Neural progenitor cell (in vitro differentiated cells): Measurements from ENCODE around the gene INPP5E.

Source experiments
- CTCF ChIP-seq: fragments of 200-600 bp; sonication (generic); IDR thresholded peaks from 2 replicates; pipeline ENCODE4 v1.5.1; 2017; ENCODE audit warnings: antibody characterized with exemption, mild to moderate bottlenecking
- EZH2 ChIP-seq: fragments of 200-600 bp; sonication (generic); IDR thresholded peaks from 2 replicates; pipeline ENCODE4 v1.6.1; 2017; ENCODE audit warnings: antibody characterized with exemption, mild to moderate bottlenecking, moderate library complexity

DNA sequence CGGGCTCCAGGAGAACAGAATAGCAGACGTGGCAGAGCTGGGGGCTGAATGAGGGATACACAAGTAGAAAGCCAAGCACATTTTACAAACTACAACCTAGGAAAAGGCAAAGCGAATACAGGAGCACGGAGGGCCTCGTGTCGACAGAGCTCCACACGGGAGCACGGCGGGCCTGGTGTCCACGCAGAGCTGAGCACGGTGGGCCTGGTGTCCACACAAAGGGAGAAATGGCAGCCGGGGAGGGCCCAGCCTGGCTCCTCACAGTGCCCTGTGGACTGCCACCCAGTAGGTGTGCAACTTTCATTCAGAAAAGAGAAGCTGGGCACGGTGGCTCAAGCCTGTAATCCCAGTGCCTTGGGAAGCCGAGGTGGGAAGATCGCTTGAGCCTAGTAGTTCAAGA is 3.4 kb upstream of the INPP5E start:
- TF ChIP-seq CTCF (no peak), EZH2 (no peak)
